GM23248 (cell line): ENCODE results near the gene COA4. TPM values are rescaled to one million over a fixed set of nuclear protein-coding genes. Genes with fewer than 3 reads are reported as not detected.
"Not testable (repeated sequence)": the region's sequence is repeated elsewhere in the genome, so short reads cannot be mapped to it uniquely, and the experiment has no call there.

ENCODE experiments used
- DNase-seq: peaks from one replicate; pipeline ENCODE4 v3.0.0-alpha.2; 2015
- H2AFZ ChIP-seq: fragments of 200-600 bp; sonication (generic); 2 replicates; pipeline ENCODE4 v1.6.1; 2016; ENCODE audit warnings: antibody characterized with exemption
- H3F3A ChIP-seq: fragments of 200-600 bp; sonication (generic); 2 replicates; pipeline ENCODE4 v1.6.1; 2016; ENCODE audit warnings: mild to moderate bottlenecking, antibody characterized with exemption, mixed run types; ENCODE audit not compliant: insufficient read depth
- H3K27ac ChIP-seq: fragments of 200-600 bp; sonication (generic); 2 replicates; pipeline ENCODE4 v1.5.1; 2016; ENCODE audit warnings: mild to moderate bottlenecking
- H3K27me3 ChIP-seq: fragments of 200-600 bp; sonication (generic); replicated peaks from 2 replicates; pipeline ENCODE4 v1.6.1; 2016; ENCODE audit warnings: mild to moderate bottlenecking; ENCODE audit not compliant: insufficient read depth
- H3K36me3 ChIP-seq: fragments of 200-600 bp; sonication (generic); 2 replicates; pipeline ENCODE4 v1.6.1; 2016; ENCODE audit warnings: low read depth, mild to moderate bottlenecking
- H3K4me1 ChIP-seq: fragments of 200-600 bp; sonication (generic); 2 replicates; pipeline ENCODE4 v1.6.1; 2016; ENCODE audit warnings: mild to moderate bottlenecking; ENCODE audit not compliant: insufficient read depth
- H3K4me2 ChIP-seq: fragments of 200-600 bp; sonication (generic); one replicate; pipeline ENCODE4 v1.6.1; 2016; ENCODE audit warnings: mild to moderate bottlenecking; ENCODE audit not compliant: unreplicated experiment
- H3K4me3 ChIP-seq: fragments of 200-600 bp; sonication (generic); 2 replicates; pipeline ENCODE4 v1.5.1; 2016; ENCODE audit warnings: mild to moderate bottlenecking
- H3K79me2 ChIP-seq: fragments of 200-600 bp; sonication (generic); 2 replicates; pipeline ENCODE4 v1.6.1; 2016; ENCODE audit warnings: mild to moderate bottlenecking; ENCODE audit not compliant: insufficient read depth
- H3K9ac ChIP-seq: fragments of 200-600 bp; sonication (generic); 2 replicates; pipeline ENCODE4 v1.6.1; 2016; ENCODE audit warnings: mild to moderate bottlenecking
- H3K9me2 ChIP-seq: fragments of 200-600 bp; sonication (generic); 2 replicates; pipeline ENCODE4 v1.6.1; 2016; ENCODE audit warnings: mixed run types, mild to moderate bottlenecking, moderate library complexity; ENCODE audit not compliant: insufficient read depth
- H3K9me3 ChIP-seq: fragments of 200-600 bp; sonication (generic); one replicate; pipeline ENCODE4 v1.6.1; 2017; ENCODE audit warnings: low read depth
- H4K20me1 ChIP-seq: fragments of 200-600 bp; sonication (generic); 2 replicates; pipeline ENCODE4 v1.6.0; 2016; ENCODE audit not compliant: insufficient read depth
- EZH2 ChIP-seq: fragments of 200-600 bp; sonication (generic); IDR thresholded peaks from 2 replicates; pipeline ENCODE4 v1.6.1; 2018; ENCODE audit warnings: antibody characterized with exemption, mild to moderate bottlenecking; ENCODE audit not compliant: insufficient read depth, poor library complexity, severe bottlenecking
- EZH2phosphoT487 ChIP-seq: fragments of 200-600 bp; sonication (generic); IDR thresholded peaks from 2 replicates; pipeline ENCODE4 v1.6.1; 2018; ENCODE audit warnings: antibody characterized with exemption, moderate library complexity, mild to moderate bottlenecking, low read depth; ENCODE audit not compliant: insufficient read depth
- WGBS, 2 experiments: methylation state at CpG; one replicate each; pipeline ENCODE4 v1.1.6; 2015 to 2017; ENCODE audit warnings: low lambda C conversion rate in 2 of 2, low coverage in 1 of 2; ENCODE audit errors: missing lambda C conversion rate in 2 of 2; 5-methylcytosine and 5-hydroxymethylcytosine counted together
- in situ Hi-C: fragments of 300-500 bp; cut with MboI; formaldehyde crosslinking; loops from 2 replicates; pipeline ENCODE4 v1.15.0; 2020
- polyA plus RNA-seq: library from polyadenylated mRNA; unstranded; fragments of >200 nt; fragmentation: Nextera tagmentation; extraction: Ambion mirVana; gene quantifications from 2 replicates; pipeline ENCODE4 v1.2.1, GENCODE V29; 2016
- total RNA-seq: library from RNA; depleted of rRNA; stranded (reverse); fragments of >200 nt; shearing (Covaris generic); gene quantifications from 2 replicates; pipeline ENCODE4 v1.2.3, GENCODE V29; 2014

Gene COA4
- total and polyA plus RNA-seq, 2 experiments from 2014 or later: 78.5 to 79.0 TPM

DNA sequence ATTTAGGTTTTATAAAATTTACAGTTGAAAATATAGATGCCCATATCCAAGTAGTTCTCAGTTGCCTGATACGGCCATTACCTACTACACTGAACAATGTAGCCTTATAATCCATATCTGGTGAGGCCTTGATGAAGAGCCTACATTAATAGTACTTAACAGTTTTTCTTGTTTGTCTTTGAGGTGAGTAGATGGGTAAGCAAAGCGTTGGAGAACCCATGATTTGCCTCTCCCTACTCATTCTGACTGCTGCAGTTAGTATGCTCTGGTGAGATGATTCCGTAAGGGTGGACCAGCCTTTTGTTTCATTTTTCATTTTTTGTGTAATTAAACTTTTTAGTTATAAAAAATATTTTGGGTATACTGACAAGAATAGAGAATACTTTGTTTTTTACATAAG is 11.6 kb upstream of the COA4 start:
- H3K27ac ChIP-seq: no peak overlapping the region
- H3K9me3 ChIP-seq: no peaks in the 10 kb centered on the region
- H3K36me3 ChIP-seq: no peaks in the 10 kb centered on the region; the same call in 1 of the 2 replicates
- H3K27me3 ChIP-seq: no peaks in the 10 kb centered on the region
- no peak overlapping the region for H3K9ac ChIP-seq
- H3K4me2 ChIP-seq: no peak overlapping the region
- no peak overlapping the region for H3K4me3 ChIP-seq
- no peak overlapping the region for H2AFZ ChIP-seq
- peaks cover 9% of the 10 kb centered on the region; the same call in 1 of the 2 replicates for H3F3A ChIP-seq
- no peaks in the 10 kb centered on the region for H3K79me2 ChIP-seq
- no peak for DNase-seq
- H4K20me1 ChIP-seq: no peaks in the 10 kb centered on the region
- no peak for TF ChIP-seq EZH2
- TF ChIP-seq EZH2phosphoT487: no peak
- H3K4me1 ChIP-seq: peaks cover 11% of the 10 kb centered on the region
- in situ Hi-C loops: no loop called here
- H3K9me2 ChIP-seq: no peaks in the 10 kb centered on the region
- 95 to 97% methylated on average over 3 of the region's 3 CpGs for WGBS, 2 experiments

- H4K20me1 ChIP-seq: no peaks in the 10 kb centered on the region
- H2AFZ ChIP-seq: no peak overlapping the region
- no peaks in the 10 kb centered on the region for H3K9me2 ChIP-seq
- no peaks in the 10 kb centered on the region for H3K27me3 ChIP-seq
- WGBS, 2 experiments: 98 to 100% methylated on average over 2 of the region's 2 CpGs
- H3K36me3 ChIP-seq: no peaks in the 10 kb centered on the region
- no peak overlapping the region for H3K27ac ChIP-seq
- peaks cover 7% of the 10 kb centered on the region; the same call in 1 of the 2 replicates for H3K79me2 ChIP-seq
- no peak overlapping the region for H3K9ac ChIP-seq
- no peaks in the 10 kb centered on the region for H3K9me3 ChIP-seq
- TF ChIP-seq EZH2phosphoT487 (no peak), EZH2 (no peak)
- no peak overlapping the region for H3K4me3 ChIP-seq
- peaks cover 3% of the 10 kb centered on the region for H3K4me1 ChIP-seq
- H3F3A ChIP-seq: peaks cover 7% of the 10 kb centered on the region; the same call in 1 of the 2 replicates
- in situ Hi-C loops: no loop called here
- no peak for DNase-seq
- no peak overlapping the region for H3K4me2 ChIP-seq
Measured at GRCh38 chr11:73883856-73884255, 7.2 kb upstream of the COA4 start.

GRCh38 chr11:73880449-73880848 is 3.8 kb upstream of the COA4 start:
- H3K27ac ChIP-seq, H3K9me3 ChIP-seq, H3K4me1 ChIP-seq, H3K27me3 ChIP-seq, H3K36me3 ChIP-seq, H2AFZ ChIP-seq, in situ Hi-C loops, H4K20me1 ChIP-seq, H3K4me3 ChIP-seq, H3K4me2 ChIP-seq, H3F3A ChIP-seq, H3K9me2 ChIP-seq, H3K9ac ChIP-seq: not testable (repeated sequence)
- 47 to 50% methylated on average over 9 to 10 of the region's 10 CpGs for WGBS, 2 experiments
- peaks cover 36% of the 10 kb centered on the region for H3K79me2 ChIP-seq
- peak; percentile 62 for DNase-seq

GRCh38 chr11:73878771-73879170 is 2.1 kb upstream of the COA4 start:
- Histone ChIP-seq H3K9ac (no peak overlapping the region), H3K9me3 (no peaks in the 10 kb centered on the region), H3K79me2 (peaks cover 53% of the 10 kb centered on the region), H3K9me2 (no peaks in the 10 kb centered on the region), H3F3A (no peaks in the 10 kb centered on the region), H4K20me1 (no peaks in the 10 kb centered on the region), H3K36me3 (no peaks in the 10 kb centered on the region), H3K27ac (no peak overlapping the region), H3K4me1 (peaks cover 8% of the 10 kb centered on the region), H3K27me3 (no peaks in the 10 kb centered on the region), H2AFZ (no peak overlapping the region), H3K4me3 (no peak overlapping the region), H3K4me2 (no peak overlapping the region)
- no peak for DNase-seq
- in situ Hi-C loops: no loop called here
- 52 to 60% methylated on average over 1 of the region's 1 CpG for WGBS, 2 experiments
- TF ChIP-seq EZH2phosphoT487 (no peak), EZH2 (no peak)

DNA sequence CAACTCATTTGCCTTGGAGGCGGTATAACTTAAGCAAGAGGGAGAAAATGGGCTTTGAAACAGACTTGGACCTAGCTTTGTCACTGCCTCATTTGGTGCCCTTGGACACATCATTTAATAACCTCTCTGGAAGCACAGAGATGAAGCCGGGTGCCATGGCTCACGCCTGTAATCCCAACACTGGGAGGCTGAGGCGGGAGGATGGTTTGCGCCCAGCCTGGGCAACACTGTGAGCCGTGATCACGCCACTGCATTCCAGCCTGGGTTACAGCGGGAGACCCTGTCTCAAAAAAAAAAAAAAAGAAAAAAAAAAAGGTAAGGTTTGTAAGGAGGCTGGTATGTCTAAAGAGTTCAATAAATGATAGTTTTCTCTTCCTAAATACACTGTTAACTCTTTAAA is 806 bp downstream of the COA4 start:
- peak overlapping the region; percentile 91 for H2AFZ ChIP-seq
- H3K4me2 ChIP-seq: peak overlapping the region; percentile 94
- H3K9ac ChIP-seq: peak overlapping the region; percentile 91
- H3K27ac ChIP-seq: peak overlapping the region; percentile 81
- H4K20me1 ChIP-seq: no peaks in the 10 kb centered on the region
- TF ChIP-seq EZH2phosphoT487: no peak
- TF ChIP-seq EZH2: no peak
- peak; percentile 35 for DNase-seq
- WGBS, 2 experiments: 25 to 29% methylated on average over 8 of the region's 8 CpGs
- in situ Hi-C loops: no loop called here
- no peaks in the 10 kb centered on the region for H3K27me3 ChIP-seq
- H3K79me2 ChIP-seq: peaks cover 62% of the 10 kb centered on the region
- no peaks in the 10 kb centered on the region for H3K9me2 ChIP-seq
- peaks cover 9% of the 10 kb centered on the region; the same call in 1 of the 2 replicates for H3K36me3 ChIP-seq
- 0 out of 2 replicates have a peak, but pooled peaks cover 6% of the 10 kb centered on the region for H3F3A ChIP-seq
- peaks cover 8% of the 10 kb centered on the region for H3K4me1 ChIP-seq
- H3K9me3 ChIP-seq: no peaks in the 10 kb centered on the region
- H3K4me3 ChIP-seq: peak overlapping the region; percentile 98
